ENCODE measurements around the gene STAMBP.
"Not testable (repeated sequence)": the region's sequence is repeated elsewhere in the genome, so short reads cannot be mapped to it uniquely, and the experiment has no call there.

DNA sequence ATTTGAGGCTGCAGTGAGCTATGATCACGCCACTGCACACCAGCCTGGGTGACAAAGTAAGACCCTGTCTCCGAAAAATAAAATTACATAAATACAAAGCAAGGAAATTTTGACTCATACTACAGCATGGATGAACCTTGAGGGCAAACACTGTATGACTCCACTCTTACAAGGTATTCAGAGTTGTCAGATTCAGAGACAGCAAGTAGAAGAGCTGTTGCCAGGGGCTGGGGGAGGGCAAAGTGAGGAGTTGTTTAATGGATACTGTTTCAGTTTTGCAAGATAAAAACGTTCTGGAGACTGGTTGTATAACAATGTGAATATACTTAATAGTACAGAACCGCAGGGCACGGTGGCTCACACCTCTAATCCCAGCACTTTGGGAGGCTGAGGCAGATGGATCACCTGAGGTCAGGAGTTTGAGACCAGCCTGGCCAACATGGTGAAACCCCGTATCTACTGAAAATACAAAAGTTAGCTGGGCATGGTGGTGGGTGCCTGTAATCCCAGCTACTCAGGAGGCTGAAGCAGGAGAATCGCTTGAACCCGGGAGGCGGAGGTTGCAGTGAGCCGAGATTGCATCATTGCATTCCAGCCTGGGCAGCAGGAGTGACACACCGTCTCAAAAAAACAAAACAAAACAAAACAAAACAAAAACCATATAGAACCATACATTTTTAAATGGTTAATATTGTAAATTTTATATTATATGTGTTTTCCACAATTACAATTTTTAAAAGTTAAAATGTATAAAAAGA is 59.0 kb downstream of the STAMBP start:
- TF ChIP-seq, protein P1, sequence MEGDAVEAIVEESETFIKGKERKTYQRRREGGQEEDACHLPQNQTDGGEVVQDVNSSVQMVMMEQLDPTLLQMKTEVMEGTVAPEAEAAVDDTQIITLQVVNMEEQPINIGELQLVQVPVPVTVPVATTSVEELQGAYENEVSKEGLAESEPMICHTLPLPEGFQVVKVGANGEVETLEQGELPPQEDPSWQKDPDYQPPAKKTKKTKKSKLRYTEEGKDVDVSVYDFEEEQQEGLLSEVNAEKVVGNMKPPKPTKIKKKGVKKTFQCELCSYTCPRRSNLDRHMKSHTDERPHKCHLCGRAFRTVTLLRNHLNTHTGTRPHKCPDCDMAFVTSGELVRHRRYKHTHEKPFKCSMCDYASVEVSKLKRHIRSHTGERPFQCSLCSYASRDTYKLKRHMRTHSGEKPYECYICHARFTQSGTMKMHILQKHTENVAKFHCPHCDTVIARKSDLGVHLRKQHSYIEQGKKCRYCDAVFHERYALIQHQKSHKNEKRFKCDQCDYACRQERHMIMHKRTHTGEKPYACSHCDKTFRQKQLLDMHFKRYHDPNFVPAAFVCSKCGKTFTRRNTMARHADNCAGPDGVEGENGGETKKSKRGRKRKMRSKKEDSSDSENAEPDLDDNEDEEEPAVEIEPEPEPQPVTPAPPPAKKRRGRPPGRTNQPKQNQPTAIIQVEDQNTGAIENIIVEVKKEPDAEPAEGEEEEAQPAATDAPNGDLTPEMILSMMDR (conservative IDR thresholded peaks at IDR 0.05 in 1 of 2, IDR thresholded peaks at IDR 0.05 in 1 of 2; ENCODE audit: low read depth in 1 of 2, low read length in 2 of 2): not testable (repeated sequence)
- TF ChIP-seq EZH2 (IDR thresholded peaks at IDR 0.05; ENCODE audit: low read length, missing control alignments): not testable (repeated sequence)
